Transverse colon (tissue), 4 donors: ENCODE results near the gene COL4A1.

Experiments
- EP300 ChIP-seq: sonication (generic); formaldehyde crosslinking; IDR thresholded peaks from one replicate; pipeline ENCODE4 v1.6.1; 2017; ENCODE audit warnings: antibody characterized with exemption, low read depth
- POLR2A ChIP-seq: fragments of 450-650 bp; IDR thresholded peaks from one replicate; pipeline ENCODE4 v1.6.1; 2016; ENCODE audit warnings: antibody characterized with exemption, mild to moderate bottlenecking, moderate library complexity
- POLR2AphosphoS5 ChIP-seq, 3 donors: sonication (generic); formaldehyde crosslinking; IDR thresholded peaks; one replicate each; pipeline ENCODE4 v1.6.1; 2016; ENCODE audit warnings: antibody characterized with exemption in 3 of 3
- TF ChIP-seq, protein P1 (sequence below), 5 experiments: fragments of 200-600 bp in 3 of 5; fragments of 450-650 bp in 2 of 5; sonication (generic) in 3 of 5; IDR thresholded peaks; 1 replicate in 2 of 5; 2 replicates in 3 of 5; pipeline ENCODE4 v1.5.1; 2016 to 2017; ENCODE audit warnings: antibody characterized with exemption in 5 of 5, inconsistent platforms in 3 of 5, mild to moderate bottlenecking in 2 of 5, moderate library complexity in 1 of 5

DNA sequence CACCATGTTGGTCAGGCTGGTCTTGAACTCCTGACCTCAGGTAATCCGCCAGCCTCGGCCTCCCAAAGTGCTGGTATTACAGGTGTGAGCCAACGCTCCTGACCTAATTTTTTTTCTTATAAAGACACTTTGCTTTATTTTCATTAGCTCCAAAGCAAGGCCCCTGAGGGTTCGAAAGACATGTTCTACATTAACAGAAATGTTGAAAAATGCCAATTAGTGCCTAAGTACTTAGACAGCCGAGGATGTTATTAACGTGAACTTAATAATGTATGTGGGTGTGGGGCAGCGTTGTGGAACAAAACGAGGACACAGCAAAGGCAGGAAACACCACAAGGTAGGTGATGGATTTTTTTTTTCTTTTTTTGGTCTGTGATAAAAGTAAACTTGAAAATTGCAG is 82.4 kb downstream of the COL4A1 start:
- TF ChIP-seq, protein P1, sequence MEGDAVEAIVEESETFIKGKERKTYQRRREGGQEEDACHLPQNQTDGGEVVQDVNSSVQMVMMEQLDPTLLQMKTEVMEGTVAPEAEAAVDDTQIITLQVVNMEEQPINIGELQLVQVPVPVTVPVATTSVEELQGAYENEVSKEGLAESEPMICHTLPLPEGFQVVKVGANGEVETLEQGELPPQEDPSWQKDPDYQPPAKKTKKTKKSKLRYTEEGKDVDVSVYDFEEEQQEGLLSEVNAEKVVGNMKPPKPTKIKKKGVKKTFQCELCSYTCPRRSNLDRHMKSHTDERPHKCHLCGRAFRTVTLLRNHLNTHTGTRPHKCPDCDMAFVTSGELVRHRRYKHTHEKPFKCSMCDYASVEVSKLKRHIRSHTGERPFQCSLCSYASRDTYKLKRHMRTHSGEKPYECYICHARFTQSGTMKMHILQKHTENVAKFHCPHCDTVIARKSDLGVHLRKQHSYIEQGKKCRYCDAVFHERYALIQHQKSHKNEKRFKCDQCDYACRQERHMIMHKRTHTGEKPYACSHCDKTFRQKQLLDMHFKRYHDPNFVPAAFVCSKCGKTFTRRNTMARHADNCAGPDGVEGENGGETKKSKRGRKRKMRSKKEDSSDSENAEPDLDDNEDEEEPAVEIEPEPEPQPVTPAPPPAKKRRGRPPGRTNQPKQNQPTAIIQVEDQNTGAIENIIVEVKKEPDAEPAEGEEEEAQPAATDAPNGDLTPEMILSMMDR (IDR thresholded peaks at IDR 0.05), result no peak
- no peak for TF ChIP-seq POLR2A
- no peak for TF ChIP-seq POLR2AphosphoS5 (IDR thresholded peaks at IDR 0.05)
- TF ChIP-seq EP300, result no peak
